ENCODE measurements around the gene KCNMB2.
"Not testable (repeated sequence)": the region's sequence is repeated elsewhere in the genome, so short reads cannot be mapped to it uniquely, and the experiment has no call there.

Gene KCNMB2

GRCh38 chr3:178508443-178508825, 27.8 kb upstream of the KCNMB2 start:
- no peak overlapping the region for H3K4me3 ChIP-seq (replicated peaks; ENCODE audit: low read depth, low read length)
- TF ChIP-seq CTCF (IDR thresholded peaks at IDR 0.05; ENCODE audit: low read depth, low read length, missing control alignments) = no peak
- no peak for DNase-seq (ENCODE audit: extremely low read depth, low read depth)

- DNase-seq (ENCODE audit: extremely low read depth, low read depth) = no peak
- TF ChIP-seq CTCF (IDR thresholded peaks at IDR 0.05; ENCODE audit: low read depth, low read length, missing control alignments) = no peak
- H3K4me3 ChIP-seq (replicated peaks; ENCODE audit: low read depth, low read length) = no peak overlapping the region
These were observed 25.7 kb upstream of the KCNMB2 start for GRCh38 chr3:178510496-178510895.

GRCh38 chr3:178512647-178513046, 23.6 kb upstream of the KCNMB2 start:
- DNase-seq (ENCODE audit: extremely low read depth, low read depth) = no peak
- no peak for TF ChIP-seq CTCF (IDR thresholded peaks at IDR 0.05; ENCODE audit: low read depth, low read length, missing control alignments)
- H3K4me3 ChIP-seq (replicated peaks; ENCODE audit: low read depth, low read length) = no peak overlapping the region

- peak; percentile 88 for DNase-seq (ENCODE audit: extremely low read depth, low read depth)
- no peak overlapping the region for H3K4me3 ChIP-seq (replicated peaks; ENCODE audit: low read depth, low read length)
- no peak for TF ChIP-seq CTCF (IDR thresholded peaks at IDR 0.05; ENCODE audit: low read depth, low read length, missing control alignments)
These were observed 22.5 kb upstream of the KCNMB2 start for GRCh38 chr3:178513546-178514380.

- no peak for TF ChIP-seq CTCF (IDR thresholded peaks at IDR 0.05; ENCODE audit: low read depth, low read length, missing control alignments)
- no peak overlapping the region for H3K4me3 ChIP-seq (replicated peaks; ENCODE audit: low read depth, low read length)
- no peak for DNase-seq (ENCODE audit: extremely low read depth, low read depth)
These were observed 21.8 kb upstream of the KCNMB2 start for GRCh38 chr3:178514401-178514800.

GRCh38 chr3:178515076-178515744, 21.0 kb upstream of the KCNMB2 start:
- DNase-seq (ENCODE audit: extremely low read depth, low read depth); H3K4me3 ChIP-seq (replicated peaks; ENCODE audit: low read depth, low read length): not testable (repeated sequence)

- TF ChIP-seq CTCF (IDR thresholded peaks at IDR 0.05; ENCODE audit: low read depth, low read length, missing control alignments) = no peak
- no peak for DNase-seq (ENCODE audit: extremely low read depth, low read depth)
- H3K4me3 ChIP-seq (replicated peaks; ENCODE audit: low read depth, low read length) = no peak overlapping the region
These were observed 18.4 kb upstream of the KCNMB2 start for GRCh38 chr3:178517665-178518334.
